ENCODE results near the gene CCDC171.

- no peak for TF ChIP-seq POLR2A (IDR thresholded peaks at IDR 0.05)
- TF ChIP-seq, protein P1, sequence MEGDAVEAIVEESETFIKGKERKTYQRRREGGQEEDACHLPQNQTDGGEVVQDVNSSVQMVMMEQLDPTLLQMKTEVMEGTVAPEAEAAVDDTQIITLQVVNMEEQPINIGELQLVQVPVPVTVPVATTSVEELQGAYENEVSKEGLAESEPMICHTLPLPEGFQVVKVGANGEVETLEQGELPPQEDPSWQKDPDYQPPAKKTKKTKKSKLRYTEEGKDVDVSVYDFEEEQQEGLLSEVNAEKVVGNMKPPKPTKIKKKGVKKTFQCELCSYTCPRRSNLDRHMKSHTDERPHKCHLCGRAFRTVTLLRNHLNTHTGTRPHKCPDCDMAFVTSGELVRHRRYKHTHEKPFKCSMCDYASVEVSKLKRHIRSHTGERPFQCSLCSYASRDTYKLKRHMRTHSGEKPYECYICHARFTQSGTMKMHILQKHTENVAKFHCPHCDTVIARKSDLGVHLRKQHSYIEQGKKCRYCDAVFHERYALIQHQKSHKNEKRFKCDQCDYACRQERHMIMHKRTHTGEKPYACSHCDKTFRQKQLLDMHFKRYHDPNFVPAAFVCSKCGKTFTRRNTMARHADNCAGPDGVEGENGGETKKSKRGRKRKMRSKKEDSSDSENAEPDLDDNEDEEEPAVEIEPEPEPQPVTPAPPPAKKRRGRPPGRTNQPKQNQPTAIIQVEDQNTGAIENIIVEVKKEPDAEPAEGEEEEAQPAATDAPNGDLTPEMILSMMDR (IDR thresholded peaks at IDR 0.05), result no peak
Measured at GRCh38 chr9:15697446-15697851, 144.6 kb downstream of the CCDC171 start.

Measured in right lobe of liver (tissue), 4 donors.